ENCODE measurements around the gene ACOT12. TPM values are rescaled to one million over a fixed set of nuclear protein-coding genes. Genes with fewer than 3 reads are reported as not detected.

ACOT12 gene
- total RNA-seq = not detected in 2 replicates
- long read RNA-seq = 0 reads

DNA sequence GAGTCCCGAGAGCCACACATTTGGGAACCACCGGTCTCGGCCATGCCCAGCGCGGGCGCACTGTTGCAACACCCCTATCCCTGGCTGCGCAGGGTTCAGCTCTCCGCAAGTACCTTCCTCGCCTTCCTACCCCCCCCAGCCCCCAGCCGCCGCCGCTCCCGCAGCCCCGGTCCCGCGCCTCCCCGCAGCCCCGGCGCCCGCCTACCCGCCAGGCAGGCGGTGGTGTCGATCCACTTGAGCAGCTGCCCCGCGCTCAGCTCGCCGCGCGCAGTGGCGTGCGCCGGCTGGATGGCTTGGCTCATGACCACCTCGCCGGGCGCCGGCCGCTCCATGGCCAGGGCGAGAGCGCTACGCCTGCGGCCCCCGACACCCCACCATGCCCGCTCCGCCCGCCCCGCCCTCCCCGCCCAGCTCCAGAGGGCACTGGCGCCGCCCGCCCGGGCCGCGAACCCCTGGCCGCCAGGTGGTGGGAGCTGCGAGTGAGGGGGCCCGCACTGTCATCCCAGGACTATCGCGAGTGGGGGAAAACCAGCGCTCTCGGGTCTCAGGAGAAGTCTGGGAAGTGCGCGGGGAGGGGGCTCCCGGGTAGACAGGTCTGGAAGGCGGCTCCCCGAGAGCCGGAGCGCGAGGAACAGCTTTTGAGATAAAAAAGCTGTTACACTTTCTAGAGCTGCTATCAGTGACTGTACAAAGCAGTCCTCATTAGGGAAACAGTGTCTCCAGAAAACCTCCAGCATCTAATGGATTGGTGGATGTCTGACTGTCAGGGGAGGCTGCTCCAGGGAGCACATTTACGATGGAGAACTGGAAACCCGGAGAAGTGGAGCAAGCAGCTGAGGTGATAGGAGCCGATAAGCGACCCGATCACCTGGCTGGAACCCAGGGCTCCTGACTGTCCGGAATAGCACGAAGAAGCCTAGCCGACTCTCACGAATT lies at the start of gene ACOT12:
ACOT12 (minus strand) TSS at position 352 of the 936 bp plus-strand sequence; CDS start at position 332, 20 bp downstream.
- H3K4me3 Mint-ChIP-seq = peak within 1 kb of the TSS; percentile 62
- H3K27ac Mint-ChIP-seq (ENCODE audit: unreplicated experiment) = no peak within 1 kb of the TSS
- DNase-seq (ENCODE audit: low read depth, low spot score) = peak; percentile 23
- H3K4me1 Mint-ChIP-seq = no peaks in the 10 kb centered on the region
- peaks cover 57% of the 10 kb centered on the region for H3K27me3 Mint-ChIP-seq (ENCODE audit: low read depth)
- H3K36me3 Mint-ChIP-seq (ENCODE audit: low read depth) = no peaks in the 10 kb centered on the region
- no peak for TF ChIP-seq CTCF (conservative IDR thresholded peaks at IDR 0.05)
- peaks cover 4% of the 10 kb centered on the region for H3K9me3 Mint-ChIP-seq

- H3K27me3 Mint-ChIP-seq (ENCODE audit: low read depth) = no peaks in the 10 kb centered on the region
- H3K4me1 Mint-ChIP-seq = no peaks in the 10 kb centered on the region
- DNase-seq (ENCODE audit: low read depth, low spot score) = no peak
- no peaks in the 10 kb centered on the region for H3K9me3 Mint-ChIP-seq
- H3K4me3 Mint-ChIP-seq = no peak overlapping the region
- TF ChIP-seq CTCF (conservative IDR thresholded peaks at IDR 0.05) = no peak
- H3K36me3 Mint-ChIP-seq (ENCODE audit: low read depth) = peaks cover 12% of the 10 kb centered on the region
- no peak overlapping the region for H3K27ac Mint-ChIP-seq (ENCODE audit: unreplicated experiment)
Measured at GRCh38 chr5:81435023-81435422, 41.1 kb upstream of the ACOT12 start.

GRCh38 chr5:81429985-81430384 lies 36.1 kb upstream of the ACOT12 start:
- no peaks in the 10 kb centered on the region for H3K27me3 Mint-ChIP-seq (ENCODE audit: low read depth)
- H3K36me3 Mint-ChIP-seq (ENCODE audit: low read depth) = peaks cover 8% of the 10 kb centered on the region
- H3K9me3 Mint-ChIP-seq = no peaks in the 10 kb centered on the region
- no peak for TF ChIP-seq CTCF (conservative IDR thresholded peaks at IDR 0.05)
- H3K27ac Mint-ChIP-seq (ENCODE audit: unreplicated experiment) = no peak overlapping the region
- peaks cover 11% of the 10 kb centered on the region for H3K4me1 Mint-ChIP-seq
- no peak overlapping the region for H3K4me3 Mint-ChIP-seq
- no peak for DNase-seq (ENCODE audit: low read depth, low spot score)

GRCh38 chr5:81429363-81429762 lies 35.4 kb upstream of the ACOT12 start:
- Mint-ChIP-seq H3K9me3 (no peaks in the 10 kb centered on the region), H3K27me3 (ENCODE audit: low read depth) (no peaks in the 10 kb centered on the region), H3K36me3 (ENCODE audit: low read depth) (peaks cover 4% of the 10 kb centered on the region), H3K4me3 (no peak overlapping the region), H3K27ac (ENCODE audit: unreplicated experiment) (no peak overlapping the region), H3K4me1 (peaks cover 11% of the 10 kb centered on the region)
- DNase-seq (ENCODE audit: low read depth, low spot score) = no peak
- TF ChIP-seq CTCF (conservative IDR thresholded peaks at IDR 0.05) = no peak

DNA sequence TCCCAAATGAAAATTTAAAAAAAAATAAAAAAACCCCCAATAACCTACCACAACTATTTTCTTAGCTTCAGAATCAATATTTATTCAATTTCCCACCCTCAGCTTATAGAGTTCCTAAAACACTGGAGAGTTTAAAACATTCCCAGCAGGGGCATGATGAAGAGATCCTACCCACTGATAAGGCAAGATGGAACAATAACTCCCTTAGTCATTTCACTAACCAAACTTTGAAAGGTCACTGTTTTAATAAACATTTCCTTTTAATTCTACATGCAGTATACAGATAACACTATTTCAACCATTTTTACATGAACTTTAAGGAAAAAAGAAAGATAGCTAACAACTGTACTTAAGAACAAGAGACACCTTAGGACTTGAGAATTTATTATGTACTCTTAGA lies 34.9 kb upstream of the ACOT12 start:
- H3K27ac Mint-ChIP-seq (ENCODE audit: unreplicated experiment) = no peak overlapping the region

More for the DNA sequence above, 34.9 kb upstream of the ACOT12 start:
- H3K4me1 Mint-ChIP-seq = peaks cover 11% of the 10 kb centered on the region
- H3K4me3 Mint-ChIP-seq = no peak overlapping the region
- H3K9me3 Mint-ChIP-seq = no peaks in the 10 kb centered on the region
- no peaks in the 10 kb centered on the region for H3K27me3 Mint-ChIP-seq (ENCODE audit: low read depth)
- DNase-seq (ENCODE audit: low read depth, low spot score) = no peak
- TF ChIP-seq CTCF (conservative IDR thresholded peaks at IDR 0.05) = no peak
- peaks cover 4% of the 10 kb centered on the region for H3K36me3 Mint-ChIP-seq (ENCODE audit: low read depth)

Data from neural crest cell (in vitro differentiated cells).